Astrocyte of the cerebellum (primary cell): ENCODE results near the gene OR6J1.
"Not testable (repeated sequence)": the region's sequence is repeated elsewhere in the genome, so short reads cannot be mapped to it uniquely, and the experiment has no call there.

Experiments
- DNase-seq: peaks from one replicate; pipeline ENCODE4 v3.0.0-alpha.2; 2011; ENCODE audit warnings: low read depth
- H3K4me3 ChIP-seq: 2 replicates; pipeline ENCODE4 v1.5.1; 2011; ENCODE audit warnings: mild to moderate bottlenecking, low read depth, low read length, moderate library complexity
- CTCF ChIP-seq: IDR thresholded peaks from 2 replicates; pipeline ENCODE4 v1.5.1; 2012; ENCODE audit warnings: low read length, low read depth, moderate library complexity, mild to moderate bottlenecking; ENCODE audit errors: missing control alignments
- in situ Hi-C: cut with HindIII; loops from 2 replicates; pipeline ENCODE4 v1.10.0; 2017; ENCODE audit warnings: low sequenced_read_pairs

Gene OR6J1

GRCh38 chr14:22588526-22589095, 55.5 kb downstream of the OR6J1 start:
- in situ Hi-C loops: no loop called here
- DNase-seq: no peak

GRCh38 chr14:22587677-22588422, 56.3 kb downstream of the OR6J1 start:
- DNase-seq, in situ Hi-C loops: not testable (repeated sequence)
- peak overlapping the region; percentile 75 for H3K4me3 ChIP-seq

More at GRCh38 chr14:22588526-22589095, 55.5 kb downstream of the OR6J1 start:
- no peak for TF ChIP-seq CTCF
- peak overlapping the region; percentile 75 for H3K4me3 ChIP-seq

- no peak overlapping the region for H3K4me3 ChIP-seq
- in situ Hi-C loops: no loop called here
- DNase-seq: no peak
- no peak for TF ChIP-seq CTCF
Observed at GRCh38 chr14:22587247-22587646, 56.9 kb downstream of the OR6J1 start.

GRCh38 chr14:22583994-22584393, 60.2 kb downstream of the OR6J1 start:
- no peak for TF ChIP-seq CTCF
- no peak overlapping the region for H3K4me3 ChIP-seq
- in situ Hi-C loops: no loop called here
- DNase-seq: no peak
